NCI-H446 treated with DMSO at 0.1 percent for 48 hours (cell line): Measurements from ENCODE around the gene CT45A5.
"Not testable (repeated sequence)": the region's sequence is repeated elsewhere in the genome, so short reads cannot be mapped to it uniquely, and the experiment has no call there.

Experiments
- DNase-seq: peaks from one replicate; lab custom pipeline; 2025; lab: John Stamatoyannopoulos, UW

Gene CT45A5, protein sequence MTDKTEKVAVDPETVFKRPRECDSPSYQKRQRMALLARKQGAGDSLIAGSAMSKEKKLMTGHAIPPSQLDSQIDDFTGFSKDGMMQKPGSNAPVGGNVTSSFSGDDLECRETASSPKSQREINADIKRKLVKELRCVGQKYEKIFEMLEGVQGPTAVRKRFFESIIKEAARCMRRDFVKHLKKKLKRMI

DNA sequence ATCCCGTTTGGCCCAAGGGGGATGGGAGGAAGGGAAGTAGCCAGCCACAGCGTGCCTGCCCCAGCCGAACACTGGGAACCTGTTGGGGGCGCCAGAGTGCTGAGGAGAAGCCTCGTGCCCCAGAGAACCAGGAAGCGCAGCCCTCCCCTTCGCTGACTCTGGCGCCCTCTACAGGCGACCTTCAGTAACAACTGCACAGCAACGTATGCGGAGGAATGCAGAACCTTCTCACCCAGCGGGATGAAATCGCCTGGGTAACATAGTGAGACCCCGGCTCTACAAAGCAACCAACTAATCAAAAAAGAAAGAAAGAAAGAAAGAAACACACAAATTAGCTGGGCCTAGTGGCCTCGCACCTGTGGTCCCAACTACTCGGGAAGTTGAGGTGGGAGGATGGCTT lies at the start of gene CT45A5:
TSS of gene CT45A5 (minus strand) at position 101 of the 400 bp plus-strand sequence. CDS start 3,774 bp downstream, outside the sequence.
- DNase-seq, result not testable (repeated sequence)

DNA sequence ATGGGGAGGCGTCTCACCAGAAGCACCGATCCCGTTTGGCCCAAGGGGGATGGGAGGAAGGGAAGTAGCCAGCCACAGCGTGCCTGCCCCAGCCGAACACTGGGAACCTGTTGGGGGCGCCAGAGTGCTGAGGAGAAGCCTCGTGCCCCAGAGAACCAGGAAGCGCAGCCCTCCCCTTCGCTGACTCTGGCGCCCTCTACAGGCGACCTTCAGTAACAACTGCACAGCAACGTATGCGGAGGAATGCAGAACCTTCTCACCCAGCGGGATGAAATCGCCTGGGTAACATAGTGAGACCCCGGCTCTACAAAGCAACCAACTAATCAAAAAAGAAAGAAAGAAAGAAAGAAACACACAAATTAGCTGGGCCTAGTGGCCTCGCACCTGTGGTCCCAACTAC lies 34.6 kb upstream of the CT45A5 start, which contains the start of gene CT45A2:
TSS of gene CT45A2 (minus strand) at position 101 of the 400 bp plus-strand sequence. CDS start 3,747 bp downstream, outside the sequence.
- not testable (repeated sequence) for DNase-seq

DNA sequence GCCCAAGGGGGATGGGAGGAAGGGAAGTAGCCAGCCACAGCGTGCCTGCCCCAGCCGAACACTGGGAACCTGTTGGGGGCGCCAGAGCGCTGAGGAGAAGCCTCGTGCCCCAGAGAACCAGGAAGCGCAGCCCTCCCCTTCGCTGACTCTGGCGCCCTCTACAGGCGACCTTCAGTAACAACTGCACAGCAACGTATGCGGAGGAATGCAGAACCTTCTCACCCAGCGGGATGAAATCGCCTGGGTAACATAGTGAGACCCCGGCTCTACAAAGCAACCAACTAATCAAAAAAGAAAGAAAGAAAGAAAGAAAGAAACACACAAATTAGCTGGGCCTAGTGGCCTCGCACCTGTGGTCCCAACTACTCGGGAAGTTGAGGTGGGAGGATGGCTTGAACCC lies 17.4 kb upstream of the CT45A5 start, which contains the start of gene CT45A6:
TSS of gene CT45A6 (minus strand) at position 101 of the 400 bp plus-strand sequence. CDS start 3,794 bp downstream, outside the sequence.
- not testable (repeated sequence) for DNase-seq

DNA sequence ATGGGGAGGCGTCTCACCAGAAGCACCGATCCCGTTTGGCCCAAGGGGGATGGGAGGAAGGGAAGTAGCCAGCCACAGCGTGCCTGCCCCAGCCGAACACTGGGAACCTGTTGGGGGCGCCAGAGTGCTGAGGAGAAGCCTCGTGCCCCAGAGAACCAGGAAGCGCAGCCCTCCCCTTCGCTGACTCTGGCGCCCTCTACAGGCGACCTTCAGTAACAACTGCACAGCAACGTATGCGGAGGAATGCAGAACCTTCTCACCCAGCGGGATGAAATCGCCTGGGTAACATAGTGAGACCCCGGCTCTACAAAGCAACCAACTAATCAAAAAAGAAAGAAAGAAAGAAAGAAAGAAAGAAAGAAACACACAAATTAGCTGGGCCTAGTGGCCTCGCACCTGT lies 17.2 kb downstream of the CT45A5 start, which contains the start of gene CT45A3:
TSS of gene CT45A3 (minus strand) at position 101 of the 400 bp plus-strand sequence. CDS start 3,747 bp downstream, outside the sequence.
- DNase-seq, result not testable (repeated sequence)

DNA sequence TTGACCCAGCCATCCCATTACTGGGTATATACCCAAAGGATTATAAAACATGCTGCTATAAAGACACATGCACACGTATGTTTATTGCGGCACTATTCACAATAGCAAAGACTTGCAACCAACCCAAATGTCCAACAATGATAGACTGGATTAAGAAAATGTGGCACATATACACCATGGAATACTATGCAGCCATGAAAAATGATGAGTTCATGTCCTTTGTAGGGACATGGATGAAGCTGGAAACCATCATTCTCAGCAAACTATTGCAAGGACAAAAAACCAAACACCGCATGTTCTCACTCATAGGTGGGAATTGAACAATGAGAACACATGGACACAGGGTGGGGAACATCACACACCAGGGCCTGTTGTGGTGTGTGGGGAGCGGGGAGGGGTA lies 40.6 kb downstream of the CT45A5 start:
- not testable (repeated sequence) for DNase-seq

DNA sequence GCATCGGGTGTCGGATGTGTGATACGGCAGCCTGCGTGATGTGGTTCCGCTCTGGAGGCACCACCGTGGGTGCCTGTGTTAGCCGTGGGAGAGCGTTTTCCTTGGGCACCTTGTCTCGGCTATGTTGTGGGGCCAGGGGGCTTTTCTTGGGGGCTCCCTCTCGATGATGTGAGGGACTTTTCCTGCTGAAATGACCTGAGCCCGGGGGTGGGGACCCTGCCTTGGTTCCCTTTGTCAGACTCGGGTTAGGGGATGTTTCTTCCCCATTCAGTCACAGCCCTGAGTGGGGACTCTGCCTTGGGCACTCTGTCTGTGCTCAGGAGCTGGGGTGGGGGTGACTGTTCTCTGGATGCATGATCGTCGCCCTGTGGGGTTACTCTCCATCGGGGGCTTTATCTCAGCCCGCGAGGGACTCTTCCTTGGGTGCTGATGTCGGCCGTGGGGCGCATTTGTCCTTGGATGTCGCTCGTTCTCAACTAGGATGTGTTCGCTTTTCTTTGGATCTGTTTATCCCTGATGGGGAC lies 44.0 kb downstream of the CT45A5 start:
- no peak for DNase-seq

DNA sequence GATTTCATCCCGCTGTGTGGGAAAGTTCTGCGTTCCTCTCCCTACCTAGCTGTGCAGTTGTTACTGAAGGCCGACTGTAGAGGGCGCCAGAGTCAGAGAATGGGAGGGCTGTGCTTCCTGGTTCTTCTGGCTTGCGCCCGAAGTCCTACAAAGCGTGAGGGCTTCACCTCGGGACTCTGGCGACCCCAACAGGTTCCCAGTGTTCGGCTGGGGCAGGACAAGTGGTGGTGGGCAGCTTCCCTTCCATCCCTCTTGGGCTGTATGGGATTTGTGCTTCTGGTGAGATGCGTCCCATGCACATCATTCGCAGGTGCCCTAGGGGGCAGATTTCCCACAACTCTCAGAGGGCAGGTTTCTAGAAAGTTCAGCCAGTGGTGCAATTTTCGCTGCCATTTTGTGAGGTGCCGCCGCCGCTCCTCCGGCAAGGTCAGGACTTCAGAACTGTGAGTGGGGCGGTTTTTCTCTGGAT lies 44.6 kb downstream of the CT45A5 start:
- no peak for DNase-seq

DNA sequence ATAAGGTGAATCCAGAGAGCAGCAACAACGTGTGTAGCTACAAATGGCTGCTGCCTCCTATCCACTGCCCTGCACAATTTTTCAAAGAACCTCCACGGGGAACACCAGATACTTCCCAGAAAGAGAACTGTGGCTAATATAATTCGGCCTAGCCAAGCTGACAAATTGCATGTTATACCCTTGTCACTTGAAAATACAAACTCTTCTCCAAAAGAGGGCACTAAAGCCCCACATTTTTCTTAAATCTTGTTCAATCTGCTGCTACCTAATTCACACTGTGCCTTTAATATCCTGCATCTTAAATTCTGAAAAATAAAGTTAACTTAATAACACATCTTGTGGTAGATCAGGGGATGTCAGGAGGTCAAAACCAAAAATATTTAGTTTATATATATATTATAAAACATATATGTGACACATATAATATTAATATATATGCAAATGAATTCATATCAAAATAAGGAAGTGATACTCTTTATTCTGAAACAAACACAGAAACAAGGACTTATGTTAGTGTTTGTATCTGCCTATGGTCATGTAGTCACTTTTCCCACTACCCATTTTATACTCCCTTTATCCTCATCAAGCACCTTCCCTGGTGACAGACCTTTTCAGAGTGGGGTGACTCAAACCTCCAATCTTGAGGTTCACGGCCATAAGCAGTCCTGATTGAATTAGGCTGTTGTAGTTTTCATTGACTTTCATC lies 47.8 kb downstream of the CT45A5 start:
- no peak for DNase-seq

DNA sequence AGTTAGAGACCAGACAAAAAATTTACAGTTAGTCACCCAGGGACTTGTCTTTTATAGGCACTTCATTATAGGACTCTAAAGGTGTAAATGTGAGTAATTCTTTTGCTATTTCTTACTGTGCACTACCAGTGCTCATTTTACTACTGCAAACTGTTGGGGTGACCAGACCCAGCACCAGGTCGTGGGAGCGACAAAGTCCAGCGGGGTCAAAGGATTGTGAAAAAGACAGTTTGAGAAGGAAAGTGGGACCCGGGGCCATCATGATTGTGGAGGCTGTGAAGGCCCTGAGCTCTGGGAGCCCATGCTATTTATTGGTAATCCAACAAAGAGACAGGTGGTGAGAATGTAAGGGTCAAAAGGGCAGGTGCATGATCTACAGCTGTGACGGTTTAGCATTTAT lies 50.6 kb downstream of the CT45A5 start:
- DNase-seq, result not testable (repeated sequence)
